GM18858 (cell line): ENCODE data around the gene EXOSC1.
A peak's percentile ranks its signal among the peaks of the same experiment; 100 is the strongest.
"Not testable (repeated sequence)": the region's sequence is repeated elsewhere in the genome, so short reads cannot be mapped to it uniquely, and the experiment has no call there.

Experiments used
- ATAC-seq: cut with Tn5 transposase; IDR thresholded peaks from one replicate; pipeline ENCODE4 v1.9.1; 2021; ENCODE audit not compliant: unreplicated experiment

Gene EXOSC1, protein sequence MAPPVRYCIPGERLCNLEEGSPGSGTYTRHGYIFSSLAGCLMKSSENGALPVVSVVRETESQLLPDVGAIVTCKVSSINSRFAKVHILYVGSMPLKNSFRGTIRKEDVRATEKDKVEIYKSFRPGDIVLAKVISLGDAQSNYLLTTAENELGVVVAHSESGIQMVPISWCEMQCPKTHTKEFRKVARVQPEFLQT

GRCh38 chr10:97445722-97446639, at the start of gene EXOSC1, which contains the start of gene ZDHHC16:
Gene EXOSC1, minus strand, starts transcription at chr10:97446006. Its CDS starts 21 bp downstream, at chr10:97445985.
Gene ZDHHC16, plus strand, starts transcription at chr10:97446175. Its CDS starts 5,501 bp downstream, at chr10:97451676.
- ATAC-seq: peak; percentile 90

- ATAC-seq: no peak
These were observed 49.2 kb upstream of the EXOSC1 start for GRCh38 chr10:97494863-97495506.

- ATAC-seq: no peak
These were observed 48.3 kb upstream of the EXOSC1 start for GRCh38 chr10:97494151-97494550.

DNA sequence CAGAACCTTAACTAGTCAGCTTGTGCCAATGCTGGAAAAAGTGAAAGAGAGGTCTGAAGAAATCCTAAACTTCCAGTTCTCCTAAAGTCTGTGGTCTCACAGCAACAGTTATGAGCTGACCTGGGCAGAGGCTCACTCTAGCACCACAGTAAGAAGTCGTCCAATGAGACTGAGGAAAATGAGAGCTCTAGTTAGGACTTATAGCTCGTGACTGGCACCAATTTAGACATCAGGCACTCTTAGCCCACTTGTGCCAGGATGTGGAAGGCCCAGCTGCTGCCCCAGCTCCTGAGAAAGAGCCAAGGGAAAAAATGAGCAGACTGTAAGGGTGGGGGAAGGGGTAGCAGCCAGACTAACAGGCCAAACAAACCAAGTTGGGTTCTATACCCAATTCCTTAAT, 44.8 kb upstream of the EXOSC1 start:
- no peak for ATAC-seq

DNA sequence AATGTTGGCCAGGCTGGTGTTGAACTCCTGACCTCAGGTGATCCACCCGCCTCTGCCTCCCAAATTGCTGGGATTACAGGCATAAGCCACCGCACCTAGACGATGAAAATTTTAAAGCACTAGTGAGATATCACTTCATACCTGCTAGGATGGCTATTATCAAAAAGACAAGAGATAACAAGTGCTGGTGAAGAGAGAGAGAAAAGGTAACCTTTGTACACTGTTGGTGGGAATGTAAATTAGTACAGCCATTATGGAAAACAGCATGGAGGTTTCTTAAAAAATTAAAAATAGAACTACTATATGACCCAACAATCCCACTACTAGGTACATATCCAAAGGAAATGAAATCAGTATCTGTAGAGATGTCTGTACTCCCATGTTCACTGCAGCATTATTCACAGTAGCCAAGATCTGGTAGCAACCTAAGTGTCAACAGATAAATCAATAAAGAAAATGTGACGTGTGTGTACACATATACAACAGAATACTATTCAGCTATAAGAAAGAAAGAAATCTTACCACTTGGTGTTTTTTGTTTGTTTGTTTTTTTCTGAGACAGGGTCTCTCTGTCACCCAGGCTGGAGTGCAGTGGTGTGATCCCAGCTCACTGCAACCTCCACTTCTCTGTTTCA, 40.0 kb upstream of the EXOSC1 start:
- ATAC-seq: no peak

DNA sequence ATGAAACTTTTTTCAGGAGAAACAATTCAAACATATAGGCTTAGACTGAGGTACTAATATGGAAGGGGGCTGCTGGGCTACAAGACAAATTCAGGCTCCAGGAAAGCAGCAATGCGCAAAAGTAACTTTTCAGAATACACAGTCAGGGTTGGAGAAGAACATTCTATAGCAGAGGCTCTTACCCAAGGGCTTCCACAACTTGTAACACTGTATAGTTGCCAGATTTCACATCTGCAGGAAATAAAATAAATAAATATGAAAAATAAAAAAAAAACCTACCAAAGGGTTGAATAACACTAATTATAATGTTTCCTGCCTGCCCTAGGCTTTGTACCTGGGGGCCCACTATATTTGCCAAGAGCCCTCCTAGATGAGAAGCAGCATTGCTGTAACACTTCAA, 38.1 kb upstream of the EXOSC1 start:
- ATAC-seq: no peak

GRCh38 chr10:97483506-97483905, 37.7 kb upstream of the EXOSC1 start:
- ATAC-seq: no peak

DNA sequence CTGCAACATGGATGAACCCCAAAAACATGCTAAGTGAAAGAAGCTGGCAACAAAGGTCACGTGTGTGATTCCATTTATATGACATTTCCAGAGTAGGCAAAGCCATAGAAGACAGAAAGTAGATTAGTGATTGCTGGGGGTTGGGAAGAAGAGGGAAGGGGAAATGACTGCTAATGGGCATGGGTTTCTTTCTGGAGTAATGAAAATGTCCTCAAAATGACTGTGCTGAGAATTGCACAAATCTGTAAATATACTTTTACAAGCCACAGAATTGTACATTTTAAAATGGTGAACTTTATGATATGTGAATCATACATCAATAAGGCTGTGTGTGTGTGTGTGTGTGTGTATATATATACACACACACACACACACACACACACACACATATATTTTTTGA, 36.6 kb upstream of the EXOSC1 start:
- ATAC-seq: no peak

- no peak for ATAC-seq
These were observed 35.3 kb upstream of the EXOSC1 start for GRCh38 chr10:97481071-97481470.

GRCh38 chr10:97479939-97480338, 34.1 kb upstream of the EXOSC1 start:
- no peak for ATAC-seq

GRCh38 chr10:97479410-97479809, 33.6 kb upstream of the EXOSC1 start:
- not testable (repeated sequence) for ATAC-seq

GRCh38 chr10:97475936-97476594, 30.3 kb upstream of the EXOSC1 start:
- ATAC-seq: no peak

GRCh38 chr10:97474918-97475317, 29.1 kb upstream of the EXOSC1 start:
- ATAC-seq: no peak

GRCh38 chr10:97468781-97469180, 23.0 kb upstream of the EXOSC1 start:
- not testable (repeated sequence) for ATAC-seq

DNA sequence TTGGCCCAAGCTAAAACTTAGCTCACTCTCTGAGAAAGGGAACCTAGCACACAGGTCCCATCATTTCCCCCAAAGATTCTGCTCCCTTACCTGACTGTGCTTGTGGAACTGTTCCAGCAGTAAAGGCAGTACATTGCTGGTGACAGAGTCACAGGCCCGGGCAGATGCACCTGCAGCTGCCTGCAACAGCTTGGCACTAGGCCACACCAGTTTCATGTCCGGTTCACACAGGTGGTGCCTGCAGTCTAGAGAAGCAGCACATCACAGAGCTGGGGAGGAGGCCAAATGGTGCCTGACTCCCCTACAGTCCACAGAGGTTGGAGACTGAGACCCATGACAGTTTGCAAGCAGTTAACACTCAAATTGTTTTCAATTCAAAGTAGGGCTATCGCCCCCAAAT, 22.4 kb upstream of the EXOSC1 start:
- ATAC-seq: no peak

DNA sequence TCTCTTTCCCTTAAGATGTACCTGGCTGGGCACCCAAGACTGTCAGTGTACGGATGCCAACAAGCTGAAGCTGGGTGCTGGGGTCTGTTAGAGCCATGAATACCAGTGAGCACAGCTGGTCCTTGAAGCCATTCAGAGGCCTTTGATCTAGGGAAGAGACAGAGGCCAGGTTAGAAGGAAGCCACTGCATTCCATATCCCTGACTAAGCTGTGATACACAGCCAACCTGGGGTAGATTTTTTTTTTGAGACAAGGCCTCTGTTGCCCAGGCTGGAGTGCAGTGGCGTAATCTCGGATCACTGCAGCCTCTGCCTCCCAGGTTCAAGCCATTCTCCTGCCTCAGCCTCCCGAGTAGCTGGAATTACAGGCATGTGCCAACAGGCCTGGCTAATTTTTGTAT, 20.9 kb upstream of the EXOSC1 start:
- no peak for ATAC-seq

- no peak for ATAC-seq
These were observed 20.2 kb upstream of the EXOSC1 start for GRCh38 chr10:97465982-97466381.

GRCh38 chr10:97464226-97464625, 18.4 kb upstream of the EXOSC1 start:
- ATAC-seq: no peak

- no peak for ATAC-seq
These were observed 17.7 kb upstream of the EXOSC1 start for GRCh38 chr10:97463363-97464132.

GRCh38 chr10:97462309-97462708, 16.5 kb upstream of the EXOSC1 start:
- ATAC-seq: no peak
